IMR-90 (cell line): ENCODE results near the gene DNAJB8. TPM values are rescaled to one million over a fixed set of nuclear protein-coding genes. Genes with fewer than 3 reads are reported as not detected.

Experiments
- ATAC-seq: fragments of 200-7000 bp; cut with Tn5 transposase; 2 replicates; pipeline ENCODE4 v1.9.1; 2020; ENCODE audit warnings: low read depth, mild to moderate bottlenecking, moderate library complexity
- BruUV-seq: library from RNA; stranded (reverse); fragments of 400-500 nt; replicated peaks from 2 replicates; lab custom pipeline; 2021; lab: Mats Ljungman, UMichigan
- CTCF ChIA-PET: fragments of 300-600 bp; formaldehyde crosslinking; extraction: SDS; loops from one replicate; lab custom pipeline; 2021; ENCODE audit warnings: antibody characterized with exemption; lab: Yijun Ruan, JAX
- POLR2A ChIA-PET: fragments of 300-600 bp; sonication (Branson Sonifier 250); formaldehyde crosslinking; loops from one replicate; lab custom pipeline; 2022; ENCODE audit warnings: antibody characterized with exemption; ENCODE audit not compliant: unreplicated experiment; lab: Charles Lee
- DNase-seq: peaks from one replicate; pipeline ENCODE4 v3.0.0; 2013
- H2AFZ ChIP-seq: replicated peaks from 2 replicates; pipeline ENCODE3; 2013; ENCODE audit warnings: low read length, mild to moderate bottlenecking; ENCODE audit not compliant: poor library complexity
- H2AK5ac ChIP-seq: 2 replicates; pipeline ENCODE4 v1.6.1; 2013; ENCODE audit warnings: low read depth, low read length, inconsistent platforms
- H2AK9ac ChIP-seq: replicated peaks from 2 replicates; pipeline ENCODE3; 2013; ENCODE audit warnings: mild to moderate bottlenecking, low read depth, low read length, moderate library complexity; ENCODE audit not compliant: poor library complexity
- H2BK120ac ChIP-seq: 2 replicates; pipeline ENCODE4 v1.6.1; 2013; ENCODE audit warnings: low read depth, low read length, inconsistent platforms
- H2BK15ac ChIP-seq: 3 replicates; pipeline ENCODE4 v1.6.1; 2013; ENCODE audit warnings: low read depth, low read length, inconsistent platforms
- H2BK20ac ChIP-seq: 2 replicates; pipeline ENCODE4 v1.6.1; 2013; ENCODE audit warnings: low read depth, mild to moderate bottlenecking, inconsistent platforms, low read length, moderate library complexity
- H2BK5ac ChIP-seq: 2 replicates; pipeline ENCODE4 v1.6.1; 2013; ENCODE audit warnings: mild to moderate bottlenecking, low read depth, low read length, inconsistent platforms; ENCODE audit not compliant: poor library complexity, severe bottlenecking
- H3K14ac ChIP-seq: replicated peaks from 2 replicates; pipeline ENCODE4 v1.6.1; 2013; ENCODE audit warnings: low read depth, low read length, inconsistent platforms
- H3K18ac ChIP-seq: 2 replicates; pipeline ENCODE4 v1.6.1; 2013; ENCODE audit warnings: low read depth, low read length, control low read depth
- H3K23ac ChIP-seq: 2 replicates; pipeline ENCODE4 v1.6.1; 2013; ENCODE audit warnings: low read depth, low read length, inconsistent platforms
- H3K27ac ChIP-seq: 2 replicates; pipeline ENCODE4 v1.5.1; 2013; ENCODE audit warnings: mild to moderate bottlenecking, control low read depth, low read length; ENCODE audit not compliant: insufficient read depth
- H3K27me3 ChIP-seq: 2 replicates; pipeline ENCODE4 v1.6.1; 2013; ENCODE audit warnings: low read length; ENCODE audit not compliant: control insufficient read depth, insufficient read depth
- H3K36me3 ChIP-seq: 2 replicates; pipeline ENCODE4 v1.6.1; 2013; ENCODE audit warnings: low read length, mixed read lengths; ENCODE audit not compliant: control insufficient read depth, insufficient read depth
- H3K4ac ChIP-seq: 2 replicates; pipeline ENCODE4 v1.6.1; 2013; ENCODE audit warnings: low read depth, low read length, inconsistent platforms
- H3K4me1 ChIP-seq: 2 replicates; pipeline ENCODE4 v1.6.1; 2013; ENCODE audit warnings: low read length, mixed read lengths; ENCODE audit not compliant: control insufficient read depth, insufficient read depth
- H3K4me2 ChIP-seq: 2 replicates; pipeline ENCODE4 v1.6.1; 2013; ENCODE audit warnings: low read depth, mild to moderate bottlenecking, control low read depth, low read length, moderate library complexity
- H3K4me3 ChIP-seq: 2 replicates; pipeline ENCODE4 v1.5.1; 2013; ENCODE audit warnings: low read depth, mild to moderate bottlenecking, control low read depth, low read length, moderate library complexity; ENCODE audit not compliant: insufficient read depth
- H3K56ac ChIP-seq: 2 replicates; pipeline ENCODE4 v1.6.1; 2013; ENCODE audit warnings: low read length, inconsistent platforms; ENCODE audit not compliant: insufficient read depth; ENCODE audit errors: extremely low read depth
- H3K79me1 ChIP-seq, 2 experiments: 2 replicates each; pipeline ENCODE4 v1.6.1; 2013; ENCODE audit warnings: low read length in 2 of 2, inconsistent platforms in 1 of 2, low read depth in 1 of 2
- H3K9ac ChIP-seq: 2 replicates; pipeline ENCODE4 v1.6.1; 2013; ENCODE audit warnings: low read depth, low read length, control low read depth
- H3K9me1 ChIP-seq: 2 replicates; pipeline ENCODE4 v1.6.1; 2013; ENCODE audit warnings: low read length, inconsistent platforms; ENCODE audit not compliant: insufficient read depth
- H3K9me3 ChIP-seq: 2 replicates; pipeline ENCODE4 v1.6.1; 2013; ENCODE audit warnings: low read length; ENCODE audit not compliant: control insufficient read depth, insufficient read depth
- H4K20me1 ChIP-seq: 2 replicates; pipeline ENCODE4 v1.6.1; 2013; ENCODE audit warnings: low read length, inconsistent platforms; ENCODE audit not compliant: insufficient read depth
- H4K5ac ChIP-seq: 2 replicates; pipeline ENCODE4 v1.6.1; 2013; ENCODE audit warnings: mild to moderate bottlenecking, low read depth, low read length, control low read depth
- H4K8ac ChIP-seq, 2 experiments: 2 replicates each; pipeline ENCODE4 v1.6.1; 2013; ENCODE audit warnings: low read depth in 2 of 2, low read length in 2 of 2, control low read depth in 1 of 2, inconsistent platforms in 1 of 2
- H4K91ac ChIP-seq: 2 replicates; pipeline ENCODE4 v1.6.1; 2013; ENCODE audit warnings: low read depth, low read length, inconsistent platforms; ENCODE audit not compliant: insufficient read depth
- BHLHE40 ChIP-seq: fragments of 150-350 bp; IDR thresholded peaks from 2 replicates; pipeline ENCODE4 v1.6.1; 2016; ENCODE audit warnings: mild to moderate bottlenecking, low read depth, low read length
- CHD1 ChIP-seq: IDR thresholded peaks from 2 replicates; pipeline ENCODE4 v1.6.1; 2012; ENCODE audit warnings: low read depth, low read length, improper control_type of control experiment
- MAFK ChIP-seq: IDR thresholded peaks from 2 replicates; pipeline ENCODE4 v1.6.1; 2012; ENCODE audit warnings: low read depth, low read length, improper control_type of control experiment
- MXI1 ChIP-seq: IDR thresholded peaks from 2 replicates; pipeline ENCODE4 v1.6.1; 2012; ENCODE audit warnings: low read depth, mild to moderate bottlenecking, low read length, moderate library complexity, borderline replicate concordance
- NFE2L2 ChIP-seq: fragments of 150-350 bp; IDR thresholded peaks from 2 replicates; pipeline ENCODE4 v1.6.1; 2016; ENCODE audit warnings: low read depth, mild to moderate bottlenecking, low read length
- POLR2A ChIP-seq: IDR thresholded peaks from 2 replicates; pipeline ENCODE4 v1.6.1; 2012; ENCODE audit warnings: mild to moderate bottlenecking, low read depth, low read length
- RAD21 ChIP-seq: IDR thresholded peaks from 2 replicates; pipeline ENCODE4 v1.6.1; 2012; ENCODE audit warnings: low read length, improper control_type of control experiment
- RCOR1 ChIP-seq: IDR thresholded peaks from 2 replicates; pipeline ENCODE4 v1.6.1; 2012; ENCODE audit warnings: mild to moderate bottlenecking, low read length, improper control_type of control experiment; ENCODE audit not compliant: insufficient replicate concordance
- WGBS, 2 experiments: methylation state at CpG; one replicate each; pipeline versions ENCODE4 v1.1.5 to v1.1.7; 2013; ENCODE audit warnings: missing lambda C conversion rate in 2 of 2; ENCODE audit not compliant: insufficient read length in 1 of 2; ENCODE audit errors: extremely low coverage in 2 of 2; 5-methylcytosine and 5-hydroxymethylcytosine counted together
- dilution Hi-C: fragments of 300-500 bp; cut with HindIII; formaldehyde crosslinking; loops from one replicate; pipeline ENCODE4 v1.14.3; 2018; ENCODE audit warnings: low sequenced_read_pairs; ENCODE audit not compliant: unreplicated experiment
- in situ Hi-C: fragments of 300-500 bp; cut with MboI; formaldehyde crosslinking; loops from 3 replicates; pipeline ENCODE4 v1.14.3; 2019; ENCODE audit warnings: low sequenced_read_pairs, inconsistent platforms, mixed read lengths
- intact Hi-C: fragments of 100-400 bp; cut with micrococcal nuclease; formaldehyde crosslinking; loops from 2 replicates; pipeline ENCODE4 v1.10.0; 2022
- polyA plus RNA-seq, 3 experiments: library from polyadenylated mRNA; depleted of rRNA; stranded (reverse); fragments of >200 nt; gene quantifications; 2 replicates each; pipeline ENCODE4 v1.2.3, GENCODE V29; 2012; ENCODE audit warnings: low replicate concordance in 1 of 3
- total RNA-seq: library from RNA; depleted of rRNA; stranded (reverse); fragments of >200 nt; gene quantifications from 2 replicates; pipeline ENCODE4 v1.2.3, GENCODE V29; 2012
- TF ChIP-seq, protein P1 (sequence below): conservative IDR thresholded peaks from 2 replicates; pipeline ENCODE4 v1.5.1; 2012; ENCODE audit warnings: mild to moderate bottlenecking, low read depth, low read length, improper control_type of control experiment
- TF ChIP-seq, protein P2 (sequence below): fragments of 150-350 bp; IDR thresholded peaks from 2 replicates; pipeline ENCODE4 v1.6.1; 2017; ENCODE audit warnings: mild to moderate bottlenecking, antibody characterized with exemption, low read length, low read depth

The DNAJB8 gene
- total and polyA plus RNA-seq, 2 of the 4 experiments (the other 2 are of a cell fraction): not detected

GRCh38 chr3:128480717-128481437 lies 14.2 kb upstream of the DNAJB8 start:
- dilution Hi-C loops (no loop called here), intact Hi-C loops (loop anchor here (5.0 kb wide), 1 partner anchor 404 kb away; no protein-coding TSS in a partner anchor), in situ Hi-C loops (loop anchor here (10.0 kb wide), 1 partner anchor 386 kb away; no protein-coding TSS in a partner anchor)
- Histone ChIP-seq H2BK120ac (no peak overlapping the region), H3K9ac (no peak overlapping the region), H3K9me3 (no peaks in the 10 kb centered on the region), H2BK15ac (no peak overlapping the region), H4K8ac (no peak overlapping the region), H3K27me3 (peaks cover 5% of the 10 kb centered on the region; the same call in 1 of the 2 replicates), H2AK5ac (no peak overlapping the region), H3K14ac (no peak overlapping the region), H2AFZ (no peak overlapping the region), H4K5ac (no peak overlapping the region), H3K4me2 (no peak overlapping the region), H3K79me1 (peaks cover 0 to 17% of the 10 kb centered on the region in 2 experiments; a peak in 3 of 4 replicates), H4K91ac (0 out of 2 replicates have a peak overlapping the region, but pooled peaks have one; percentile 2), H2BK20ac (no peak overlapping the region), H3K4me1 (peaks cover 21% of the 10 kb centered on the region), H2BK5ac (no peak overlapping the region), H3K56ac (no peak overlapping the region), H3K4me3 (no peak overlapping the region), H3K23ac (no peak overlapping the region), H3K4ac (peak overlapping the region; percentile 14; the same call in 1 of the 2 replicates), H4K20me1 (peaks cover 5% of the 10 kb centered on the region; the same call in 1 of the 2 replicates), H3K36me3 (peaks cover 21% of the 10 kb centered on the region), H3K9me1 (peaks cover 3% of the 10 kb centered on the region; the same call in 1 of the 2 replicates), H3K27ac (no peak overlapping the region), H2AK9ac (no peak overlapping the region), H3K18ac (no peak overlapping the region)
- ChIA-PET POLR2A (no interaction called here), CTCF (no interaction called here)
- no peak for DNase-seq
- 79% methylated on average over 13 of the region's 27 CpGs; no CpG with 5 or more reads in 1 of the 2 experiments for WGBS, 2 experiments
- no TSS peak for BruUV-seq
- ATAC-seq: no peak
- TF ChIP-seq BHLHE40 (no peak), CHD1 (no peak), MAFK (no peak), MXI1 (no peak), POLR2A (no peak), NFE2L2 (no peak), RAD21 (no peak), RCOR1 (no peak)
- TF ChIP-seq, protein P1, sequence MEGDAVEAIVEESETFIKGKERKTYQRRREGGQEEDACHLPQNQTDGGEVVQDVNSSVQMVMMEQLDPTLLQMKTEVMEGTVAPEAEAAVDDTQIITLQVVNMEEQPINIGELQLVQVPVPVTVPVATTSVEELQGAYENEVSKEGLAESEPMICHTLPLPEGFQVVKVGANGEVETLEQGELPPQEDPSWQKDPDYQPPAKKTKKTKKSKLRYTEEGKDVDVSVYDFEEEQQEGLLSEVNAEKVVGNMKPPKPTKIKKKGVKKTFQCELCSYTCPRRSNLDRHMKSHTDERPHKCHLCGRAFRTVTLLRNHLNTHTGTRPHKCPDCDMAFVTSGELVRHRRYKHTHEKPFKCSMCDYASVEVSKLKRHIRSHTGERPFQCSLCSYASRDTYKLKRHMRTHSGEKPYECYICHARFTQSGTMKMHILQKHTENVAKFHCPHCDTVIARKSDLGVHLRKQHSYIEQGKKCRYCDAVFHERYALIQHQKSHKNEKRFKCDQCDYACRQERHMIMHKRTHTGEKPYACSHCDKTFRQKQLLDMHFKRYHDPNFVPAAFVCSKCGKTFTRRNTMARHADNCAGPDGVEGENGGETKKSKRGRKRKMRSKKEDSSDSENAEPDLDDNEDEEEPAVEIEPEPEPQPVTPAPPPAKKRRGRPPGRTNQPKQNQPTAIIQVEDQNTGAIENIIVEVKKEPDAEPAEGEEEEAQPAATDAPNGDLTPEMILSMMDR: no peak
- TF ChIP-seq, protein P2, sequence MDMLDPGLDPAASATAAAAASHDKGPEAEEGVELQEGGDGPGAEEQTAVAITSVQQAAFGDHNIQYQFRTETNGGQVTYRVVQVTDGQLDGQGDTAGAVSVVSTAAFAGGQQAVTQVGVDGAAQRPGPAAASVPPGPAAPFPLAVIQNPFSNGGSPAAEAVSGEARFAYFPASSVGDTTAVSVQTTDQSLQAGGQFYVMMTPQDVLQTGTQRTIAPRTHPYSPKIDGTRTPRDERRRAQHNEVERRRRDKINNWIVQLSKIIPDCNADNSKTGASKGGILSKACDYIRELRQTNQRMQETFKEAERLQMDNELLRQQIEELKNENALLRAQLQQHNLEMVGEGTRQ: no peak
